NCI-H146 treated with DMSO at 0.1 percent for 48 hours (cell line): ENCODE measurements around the gene PROB1.
"Not testable (repeated sequence)": the region's sequence is repeated elsewhere in the genome, so short reads cannot be mapped to it uniquely, and the experiment has no call there.

Experiments used
- DNase-seq: peaks from one replicate; lab custom pipeline; 2025; ENCODE audit not compliant: unreplicated experiment; lab: John Stamatoyannopoulos, UW

Gene PROB1

GRCh38 chr5:139381837-139382761 is 12.8 kb downstream of the PROB1 start:
- DNase-seq: no peak

GRCh38 chr5:139379626-139380449 is 15.1 kb downstream of the PROB1 start:
- DNase-seq: no peak

GRCh38 chr5:139378941-139379361 is 16.0 kb downstream of the PROB1 start:
- no peak for DNase-seq

- DNase-seq: no peak
Measured at GRCh38 chr5:139378101-139378825, 16.6 kb downstream of the PROB1 start.

- no peak for DNase-seq
Measured at GRCh38 chr5:139377226-139377625, 17.7 kb downstream of the PROB1 start.

- DNase-seq: no peak
Measured at GRCh38 chr5:139376364-139376763, 18.5 kb downstream of the PROB1 start.

- no peak for DNase-seq
Measured at GRCh38 chr5:139374909-139375308, 20.0 kb downstream of the PROB1 start.

- DNase-seq: no peak
Measured at GRCh38 chr5:139371482-139372435, 23.1 kb downstream of the PROB1 start.

GRCh38 chr5:139369181-139369580 is 25.7 kb downstream of the PROB1 start:
- DNase-seq: no peak

GRCh38 chr5:139368613-139369012 is 26.3 kb downstream of the PROB1 start:
- DNase-seq: no peak

GRCh38 chr5:139364466-139364865 is 30.4 kb downstream of the PROB1 start:
- no peak for DNase-seq

- DNase-seq: no peak
Measured at GRCh38 chr5:139363937-139364336, 31.0 kb downstream of the PROB1 start.

- no peak for DNase-seq
Measured at GRCh38 chr5:139361835-139362429, 33.0 kb downstream of the PROB1 start.

- DNase-seq: no peak
Measured at GRCh38 chr5:139360384-139360783, 34.5 kb downstream of the PROB1 start.

- DNase-seq: no peak
Measured at GRCh38 chr5:139358064-139358463, 36.8 kb downstream of the PROB1 start.

- DNase-seq: not testable (repeated sequence)
Measured at GRCh38 chr5:139355900-139356299, 39.0 kb downstream of the PROB1 start.

GRCh38 chr5:139354186-139354585 is 40.7 kb downstream of the PROB1 start:
- no peak for DNase-seq

GRCh38 chr5:139347863-139348262 is 47.0 kb downstream of the PROB1 start:
- not testable (repeated sequence) for DNase-seq

GRCh38 chr5:139345442-139345841 is 49.5 kb downstream of the PROB1 start:
- not testable (repeated sequence) for DNase-seq

- DNase-seq: no peak
Measured at GRCh38 chr5:139344177-139344576, 50.7 kb downstream of the PROB1 start.
